GM18870 (cell line): ENCODE measurements around the gene CSTF1.
"Not testable (repeated sequence)": the region's sequence is repeated elsewhere in the genome, so short reads cannot be mapped to it uniquely, and the experiment has no call there.

Source experiments
- ATAC-seq: cut with Tn5 transposase; IDR thresholded peaks from one replicate; pipeline ENCODE4 v1.9.1; 2021; ENCODE audit warnings: moderate library complexity; ENCODE audit not compliant: unreplicated experiment

The CSTF1 gene

DNA sequence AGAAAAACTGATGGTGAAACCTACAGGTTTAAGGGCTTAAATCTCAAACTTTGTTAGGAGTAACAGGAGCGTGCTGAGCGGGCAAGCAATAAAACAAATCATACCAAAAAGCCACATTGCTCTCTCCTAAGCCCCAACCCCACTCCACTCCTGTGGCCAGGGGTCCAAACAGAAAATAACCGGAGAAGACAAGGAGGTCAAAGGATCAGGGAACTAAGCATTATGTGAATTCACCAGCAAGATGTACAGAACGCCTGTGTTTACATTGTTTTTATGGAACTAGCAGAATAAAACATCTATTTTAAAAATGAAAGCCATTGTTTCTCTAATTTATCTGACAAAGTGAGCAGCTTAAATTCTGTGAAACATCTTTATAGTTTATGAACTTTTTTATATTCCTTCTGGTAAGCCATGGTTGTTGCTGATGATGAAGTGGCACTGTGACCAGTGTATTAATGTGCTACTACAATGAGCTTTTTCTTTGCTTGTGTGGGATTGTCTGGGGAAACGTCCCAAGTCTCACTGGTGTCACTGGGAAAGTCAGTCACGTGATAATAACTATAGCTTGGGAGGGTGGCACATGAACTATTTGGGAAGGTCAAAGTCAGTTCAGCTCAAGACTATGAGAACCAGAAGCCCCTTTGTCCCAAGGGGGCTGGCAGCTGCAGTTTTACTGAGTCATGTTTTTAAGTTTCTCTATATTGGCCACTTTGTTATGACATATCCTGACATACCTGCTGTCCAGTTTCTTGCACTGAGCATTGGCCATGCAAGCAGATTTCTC, 23.9 kb upstream of the CSTF1 start:
- ATAC-seq: no peak

DNA sequence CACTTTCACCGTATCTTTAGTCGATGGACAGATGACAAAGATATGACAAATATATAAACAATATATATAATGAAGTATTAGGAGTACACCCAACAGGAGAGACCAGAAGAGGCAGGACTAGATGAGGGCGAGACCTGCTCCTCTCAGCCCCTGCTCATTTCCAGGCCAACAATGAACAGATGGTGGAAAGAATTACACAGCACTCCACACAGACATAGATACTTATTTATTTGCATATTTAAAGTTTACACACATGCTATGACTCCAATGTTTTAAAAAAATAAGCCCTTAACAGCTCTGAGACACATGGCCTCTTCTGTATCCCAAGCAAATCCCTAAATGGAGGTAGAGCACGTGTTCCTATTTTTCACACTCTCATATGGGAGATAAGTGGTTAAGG, 23.3 kb upstream of the CSTF1 start:
- ATAC-seq: no peak

DNA sequence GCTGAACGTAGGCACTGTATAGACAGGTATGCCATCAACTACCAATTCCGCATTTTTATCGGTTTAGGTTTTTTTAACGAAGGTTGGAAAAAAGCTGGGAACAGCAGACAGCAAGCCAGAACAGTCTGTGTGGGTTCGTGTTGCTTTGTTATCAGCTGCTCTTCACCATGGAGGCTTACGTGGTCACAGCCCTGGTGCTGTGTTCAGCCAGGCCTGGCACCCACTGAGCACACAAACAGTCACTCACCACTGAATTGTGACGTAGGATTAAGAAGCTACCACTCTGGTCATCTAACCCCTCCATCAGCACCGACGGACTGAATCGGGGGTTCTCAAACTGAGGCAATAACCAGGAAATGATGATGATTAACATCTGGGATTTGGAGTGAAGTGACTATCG, 20.5 kb upstream of the CSTF1 start:
- no peak for ATAC-seq

- ATAC-seq: no peak
Observed at GRCh38 chr20:56372850-56373249, 19.6 kb upstream of the CSTF1 start.

- peak; percentile 74 for ATAC-seq
Observed at GRCh38 chr20:56373942-56374341, 18.5 kb upstream of the CSTF1 start.

DNA sequence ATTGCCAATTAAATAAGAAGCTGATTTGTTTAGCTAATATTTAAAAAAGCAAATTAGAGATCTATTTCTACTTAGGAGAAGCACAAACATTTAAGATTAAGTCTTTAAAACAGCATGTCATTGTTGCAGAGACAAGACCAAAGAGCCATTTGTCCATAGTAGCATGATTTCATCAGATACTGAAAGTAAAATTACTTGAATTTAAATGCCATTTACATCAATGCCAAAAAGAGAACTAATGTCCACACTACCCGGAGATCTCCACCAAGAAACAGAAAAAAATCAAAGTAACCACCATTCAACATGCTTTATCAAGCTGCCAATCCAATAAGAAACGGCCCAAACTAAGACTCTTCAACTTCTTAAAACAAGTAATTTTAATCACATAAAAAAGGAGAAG, 16.1 kb upstream of the CSTF1 start:
- ATAC-seq: no peak

GRCh38 chr20:56378386-56378785, 14.1 kb upstream of the CSTF1 start:
- no peak for ATAC-seq

DNA sequence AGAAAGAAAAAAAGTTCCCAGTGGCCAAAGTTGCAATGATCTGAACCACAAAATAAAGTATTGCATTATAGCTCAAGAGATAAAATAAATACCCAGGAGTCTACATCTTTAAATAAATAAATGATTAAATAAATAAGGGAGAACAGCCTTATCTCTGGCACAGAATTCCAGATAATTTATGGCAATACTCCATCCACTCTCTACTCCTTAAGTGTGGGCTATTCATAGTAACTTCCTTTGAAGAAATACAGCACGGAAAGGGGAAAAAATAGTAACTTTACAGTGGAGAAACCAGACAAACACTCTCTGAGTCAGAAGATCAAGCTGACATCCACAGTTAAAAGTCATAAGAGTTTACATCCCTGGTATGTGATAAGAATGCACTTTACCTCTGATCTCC, 12.1 kb upstream of the CSTF1 start:
- no peak for ATAC-seq

GRCh38 chr20:56381501-56381900, 10.9 kb upstream of the CSTF1 start:
- peak; percentile 64 for ATAC-seq

DNA sequence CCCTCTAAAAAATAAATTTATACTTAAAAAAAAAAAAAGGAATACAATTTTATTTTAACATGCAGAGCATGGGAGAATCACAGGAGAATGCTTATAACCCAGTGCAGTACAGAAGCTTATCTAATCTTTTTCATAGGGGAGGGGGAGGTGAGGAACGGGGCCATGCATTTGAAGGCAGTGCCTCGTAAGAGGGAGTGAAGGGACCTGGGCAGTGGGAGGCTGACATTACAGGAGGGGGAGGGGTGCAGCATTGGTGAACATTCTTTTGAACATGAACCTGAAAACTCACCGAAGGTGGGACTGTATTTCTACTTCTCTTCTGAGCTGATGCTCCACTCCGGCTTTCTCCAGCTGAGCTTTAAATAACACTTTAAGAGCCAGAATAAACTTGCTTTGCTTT, 9.7 kb upstream of the CSTF1 start:
- ATAC-seq: no peak

GRCh38 chr20:56383334-56383733, 9.1 kb upstream of the CSTF1 start:
- no peak for ATAC-seq

DNA sequence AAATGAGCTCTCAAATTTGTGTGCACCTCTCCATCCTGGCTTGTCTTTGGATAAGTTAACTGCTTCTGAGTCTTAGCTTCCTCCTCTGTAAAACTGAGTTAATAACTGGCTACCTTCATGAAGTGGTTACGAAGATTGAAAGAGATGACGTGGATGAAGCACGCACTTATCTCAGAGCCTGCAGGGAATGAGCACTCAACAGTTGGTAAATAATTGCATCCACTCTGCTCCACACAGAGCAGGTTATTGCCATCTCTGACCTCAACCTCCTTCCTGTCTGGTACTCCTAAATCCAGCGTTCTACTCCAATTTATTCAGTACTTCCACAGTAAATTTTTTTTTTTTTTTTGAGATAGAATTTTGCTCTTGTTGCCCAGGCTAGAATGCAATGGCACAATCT, 7.3 kb upstream of the CSTF1 start:
- no peak for ATAC-seq

DNA sequence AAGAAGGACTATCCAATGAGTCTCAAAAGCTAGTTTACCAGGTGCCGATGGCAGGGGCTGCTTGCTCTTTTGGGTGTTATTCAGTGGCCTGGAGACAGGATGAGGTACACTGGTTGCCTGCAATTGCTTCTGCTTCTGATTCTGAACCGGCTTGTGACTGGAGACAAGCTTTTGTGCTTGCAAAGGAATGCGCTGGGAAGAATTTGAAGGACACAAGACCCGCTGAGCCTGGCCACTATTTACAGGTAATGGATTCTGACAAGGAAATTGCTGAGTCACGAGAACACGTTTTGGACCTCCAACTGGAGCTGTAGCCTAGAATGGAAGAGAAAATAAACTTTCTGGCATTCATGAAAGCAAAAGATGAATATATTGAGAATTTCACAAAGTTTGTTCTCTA, 6.2 kb upstream of the CSTF1 start:
- no peak for ATAC-seq

DNA sequence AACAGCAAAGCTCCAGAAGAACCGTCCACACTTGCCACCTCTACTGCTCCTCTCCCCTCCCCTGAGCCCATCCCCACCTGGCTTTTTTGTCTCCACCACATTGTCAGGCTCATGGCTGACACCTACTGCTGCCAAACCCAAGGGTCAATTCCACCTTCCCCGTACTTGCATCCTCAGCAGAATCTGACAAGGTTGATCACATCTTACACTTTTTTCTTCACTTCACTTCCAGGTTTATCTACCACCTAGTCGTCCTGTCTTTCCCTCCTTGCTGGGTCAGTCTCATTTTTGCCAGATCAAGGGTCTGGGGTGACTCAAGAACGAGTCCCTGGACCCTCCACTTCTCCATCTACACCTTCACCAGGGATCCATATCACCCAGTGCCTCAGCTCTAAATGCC, 3.6 kb upstream of the CSTF1 start:
- no peak for ATAC-seq

- no peak for ATAC-seq
Observed at GRCh38 chr20:56389807-56390206, 2.6 kb upstream of the CSTF1 start.

DNA sequence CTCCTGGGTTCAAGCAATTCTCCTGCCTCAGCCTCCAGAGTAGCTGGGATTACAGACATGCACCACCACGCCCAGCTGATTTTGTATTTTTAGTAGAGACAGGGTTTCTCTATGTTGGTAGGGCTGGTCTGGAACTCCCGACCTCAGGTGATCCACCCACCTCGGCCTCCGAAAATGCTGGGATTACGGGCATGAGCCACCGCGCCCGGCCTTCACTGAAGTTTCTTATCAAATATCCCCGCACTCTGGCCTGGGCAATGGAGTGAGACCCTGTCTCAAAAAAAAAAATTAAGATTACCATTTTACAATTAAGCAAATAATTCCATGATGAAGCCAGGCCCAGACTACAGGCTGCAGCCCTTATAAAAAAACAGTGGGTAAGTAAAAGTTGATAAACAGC, 2.0 kb upstream of the CSTF1 start:
- not testable (repeated sequence) for ATAC-seq

DNA sequence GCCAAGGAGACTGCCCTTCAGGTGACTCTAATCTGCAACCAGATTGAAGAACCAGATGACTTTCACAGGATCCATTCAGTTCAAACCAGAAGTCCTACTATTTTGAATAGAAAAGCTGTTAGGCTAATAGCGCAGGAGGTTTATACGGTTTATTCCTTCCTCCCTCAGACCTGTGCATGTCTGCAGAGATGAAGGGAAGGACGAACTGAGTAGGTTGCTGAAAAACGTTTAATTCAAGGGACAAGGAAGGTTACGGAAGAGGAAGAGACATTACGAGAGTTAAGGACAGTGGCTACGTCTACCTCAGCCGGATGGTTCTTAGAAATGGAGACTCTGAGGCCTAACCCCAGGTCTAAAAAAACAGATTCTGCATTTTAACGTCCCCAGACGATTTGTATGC, 1.4 kb upstream of the CSTF1 start:
- ATAC-seq: no peak

- ATAC-seq: peak; percentile 15
Observed at GRCh38 chr20:56391596-56392131, 781 bp upstream of the CSTF1 start.

DNA sequence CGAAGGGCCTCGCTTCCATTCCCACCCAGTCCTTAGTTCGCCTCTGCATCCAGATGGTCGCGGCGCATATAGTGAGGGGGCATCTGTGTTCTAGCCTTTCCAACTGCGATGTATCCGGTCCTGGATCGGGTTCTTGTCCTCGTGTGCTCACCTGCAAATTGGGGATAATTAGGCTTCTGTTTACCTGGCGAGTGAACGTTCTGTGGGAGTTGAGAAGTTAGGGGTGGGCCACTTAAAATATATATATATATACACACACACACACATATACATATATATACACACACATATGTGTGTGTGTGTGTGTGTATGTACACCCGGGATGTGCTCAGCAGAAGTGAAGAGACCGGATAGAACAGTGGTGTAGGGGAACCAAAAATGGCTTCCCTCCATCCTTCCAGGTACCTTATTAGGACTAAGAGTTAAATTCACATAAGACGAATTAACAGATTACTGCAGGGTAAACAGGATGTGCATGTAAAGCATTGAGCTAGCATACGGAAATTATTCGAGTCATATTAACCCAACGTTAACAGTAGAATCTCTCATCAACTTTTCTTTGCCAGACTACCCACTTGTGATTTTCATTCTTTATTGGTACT, 537 bp downstream of the CSTF1 start:
- no peak for ATAC-seq

GRCh38 chr20:56393653-56394052, 1.2 kb downstream of the CSTF1 start:
- ATAC-seq: no peak

DNA sequence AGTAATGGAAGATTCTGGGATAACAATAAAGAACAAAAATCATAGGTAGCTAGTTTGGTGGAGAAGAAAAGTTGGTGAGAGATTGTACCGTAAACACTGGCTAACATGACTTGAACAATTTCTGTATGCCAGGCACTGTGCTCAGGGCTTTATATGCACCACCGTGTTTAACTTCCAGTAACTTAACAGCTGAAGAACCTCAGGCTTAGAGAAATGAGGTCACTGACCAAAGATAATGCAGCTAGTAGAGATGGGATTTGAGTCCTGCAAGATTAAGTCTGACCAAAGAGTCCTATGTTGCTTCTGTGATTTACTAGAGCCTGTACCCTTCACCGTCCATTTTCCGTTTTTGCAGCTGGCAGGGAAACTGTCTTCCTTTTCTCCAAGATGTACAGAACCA, 2.7 kb downstream of the CSTF1 start:
- ATAC-seq: no peak

DNA sequence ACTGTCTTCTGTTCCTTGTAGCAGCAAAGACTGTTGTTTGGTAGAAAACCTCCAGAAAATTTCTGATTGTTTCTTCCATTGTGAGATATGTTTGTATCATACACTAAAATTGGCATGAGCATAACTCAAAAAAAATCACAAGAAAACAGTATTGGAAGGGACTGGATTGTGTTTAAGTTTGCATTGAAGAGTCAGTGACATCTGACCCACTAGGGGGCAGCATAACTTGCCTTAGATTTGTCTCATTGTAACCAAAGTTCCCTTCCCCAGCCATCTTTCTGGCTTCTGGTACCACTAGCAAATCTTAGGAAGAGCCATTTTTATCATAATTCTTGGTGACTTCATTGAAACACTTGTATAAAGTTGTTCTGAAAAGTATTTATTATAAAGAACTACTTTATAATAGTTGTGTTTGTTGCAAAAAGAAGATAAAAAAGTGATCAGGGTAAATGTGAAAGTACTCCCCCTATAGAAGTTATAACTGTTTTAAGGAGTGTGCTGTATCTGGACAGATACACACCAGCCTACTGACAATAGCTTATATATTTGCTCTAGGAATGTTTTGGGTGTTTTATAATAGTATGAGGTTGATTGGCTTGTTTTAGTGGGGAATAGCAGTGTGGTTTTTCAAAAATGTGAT, 7.7 kb downstream of the CSTF1 start:
- ATAC-seq: no peak
